ENCODE measurements around the gene TNFRSF8. TPM values are rescaled to one million over a fixed set of nuclear protein-coding genes. Genes with fewer than 3 reads are reported as not detected.

Gene TNFRSF8
- total and polyA plus RNA-seq, 9 of the 15 experiments (the other 6 are each of a cell fraction or from before 2014, with no cell fraction given): 3.5 to 38.4 (median 17.1) TPM

DNA sequence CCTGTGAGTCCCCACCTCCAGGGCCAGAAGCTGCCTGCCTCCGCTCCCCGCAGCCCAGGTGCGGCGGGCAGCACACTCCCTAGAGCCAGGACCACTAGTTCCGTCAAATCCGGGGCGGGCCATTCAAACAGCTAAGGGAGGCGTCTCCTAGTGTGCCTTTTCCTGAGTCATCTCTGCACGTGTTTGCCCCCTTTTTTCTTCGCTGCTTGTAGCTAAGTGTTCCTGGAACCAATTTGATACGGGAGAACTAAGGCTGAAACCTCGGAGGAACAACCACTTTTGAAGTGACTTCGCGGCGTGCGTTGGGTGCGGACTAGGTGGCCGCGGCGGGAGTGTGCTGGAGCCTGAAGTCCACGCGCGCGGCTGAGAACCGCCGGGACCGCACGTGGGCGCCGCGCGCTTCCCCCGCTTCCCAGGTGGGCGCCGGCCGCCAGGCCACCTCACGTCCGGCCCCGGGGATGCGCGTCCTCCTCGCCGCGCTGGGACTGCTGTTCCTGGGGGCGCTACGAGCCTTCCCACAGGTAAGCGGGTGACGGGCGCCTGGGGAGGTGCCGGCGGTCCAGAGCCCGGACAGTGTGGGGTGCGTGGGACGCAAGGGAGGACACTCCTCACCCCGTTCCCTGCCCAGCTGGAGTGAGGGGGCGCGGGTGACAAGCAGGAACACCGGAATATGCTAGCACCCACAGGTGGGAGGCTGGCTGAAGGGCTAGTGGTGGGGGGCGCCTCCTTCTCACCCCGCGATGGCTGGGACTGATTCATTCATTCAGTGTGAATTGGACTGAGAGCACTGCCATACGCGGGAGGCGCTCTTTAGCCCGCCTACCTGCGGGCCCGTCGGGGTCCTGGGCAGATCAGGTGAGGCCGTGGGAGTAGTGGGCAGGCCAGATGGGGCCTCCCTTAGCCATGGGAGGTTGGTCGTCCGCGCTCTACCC is at the start of gene TNFRSF8 (continued):
- TF ChIP-seq, protein P1, sequence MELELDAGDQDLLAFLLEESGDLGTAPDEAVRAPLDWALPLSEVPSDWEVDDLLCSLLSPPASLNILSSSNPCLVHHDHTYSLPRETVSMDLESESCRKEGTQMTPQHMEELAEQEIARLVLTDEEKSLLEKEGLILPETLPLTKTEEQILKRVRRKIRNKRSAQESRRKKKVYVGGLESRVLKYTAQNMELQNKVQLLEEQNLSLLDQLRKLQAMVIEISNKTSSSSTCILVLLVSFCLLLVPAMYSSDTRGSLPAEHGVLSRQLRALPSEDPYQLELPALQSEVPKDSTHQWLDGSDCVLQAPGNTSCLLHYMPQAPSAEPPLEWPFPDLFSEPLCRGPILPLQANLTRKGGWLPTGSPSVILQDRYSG (tag; conservative IDR thresholded peaks at IDR 0.05; ENCODE audit: low read depth): no peak
- TF ChIP-seq, protein P2, sequence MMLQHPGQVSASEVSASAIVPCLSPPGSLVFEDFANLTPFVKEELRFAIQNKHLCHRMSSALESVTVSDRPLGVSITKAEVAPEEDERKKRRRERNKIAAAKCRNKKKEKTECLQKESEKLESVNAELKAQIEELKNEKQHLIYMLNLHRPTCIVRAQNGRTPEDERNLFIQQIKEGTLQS (IDR thresholded peaks at IDR 0.05): peak; percentile 64
- TF ChIP-seq, protein P2 (CRISPR knock-in tag; conservative IDR thresholded peaks at IDR 0.05): peak; percentile 83; the same call in 1 of the 2 replicates
- no peak for TF ChIP-seq PHF21A (IDR thresholded peaks at IDR 0.05; ENCODE audit: borderline replicate concordance, low read depth)
- peak; percentile 98 for TF ChIP-seq NFE2 (IDR thresholded peaks at IDR 0.05; ENCODE audit: low read depth)
- TF ChIP-seq ZEB2 (IDR thresholded peaks at IDR 0.05): peak; percentile 45
- TF ChIP-seq MAFK (IDR thresholded peaks at IDR 0.05; ENCODE audit: low read length): peak; percentile 60; the same call in 1 of the 2 replicates
- peak; percentile 86 for TF ChIP-seq ARID4B (CRISPR knock-in tag; IDR thresholded peaks at IDR 0.05)
- TF ChIP-seq, protein P3, sequence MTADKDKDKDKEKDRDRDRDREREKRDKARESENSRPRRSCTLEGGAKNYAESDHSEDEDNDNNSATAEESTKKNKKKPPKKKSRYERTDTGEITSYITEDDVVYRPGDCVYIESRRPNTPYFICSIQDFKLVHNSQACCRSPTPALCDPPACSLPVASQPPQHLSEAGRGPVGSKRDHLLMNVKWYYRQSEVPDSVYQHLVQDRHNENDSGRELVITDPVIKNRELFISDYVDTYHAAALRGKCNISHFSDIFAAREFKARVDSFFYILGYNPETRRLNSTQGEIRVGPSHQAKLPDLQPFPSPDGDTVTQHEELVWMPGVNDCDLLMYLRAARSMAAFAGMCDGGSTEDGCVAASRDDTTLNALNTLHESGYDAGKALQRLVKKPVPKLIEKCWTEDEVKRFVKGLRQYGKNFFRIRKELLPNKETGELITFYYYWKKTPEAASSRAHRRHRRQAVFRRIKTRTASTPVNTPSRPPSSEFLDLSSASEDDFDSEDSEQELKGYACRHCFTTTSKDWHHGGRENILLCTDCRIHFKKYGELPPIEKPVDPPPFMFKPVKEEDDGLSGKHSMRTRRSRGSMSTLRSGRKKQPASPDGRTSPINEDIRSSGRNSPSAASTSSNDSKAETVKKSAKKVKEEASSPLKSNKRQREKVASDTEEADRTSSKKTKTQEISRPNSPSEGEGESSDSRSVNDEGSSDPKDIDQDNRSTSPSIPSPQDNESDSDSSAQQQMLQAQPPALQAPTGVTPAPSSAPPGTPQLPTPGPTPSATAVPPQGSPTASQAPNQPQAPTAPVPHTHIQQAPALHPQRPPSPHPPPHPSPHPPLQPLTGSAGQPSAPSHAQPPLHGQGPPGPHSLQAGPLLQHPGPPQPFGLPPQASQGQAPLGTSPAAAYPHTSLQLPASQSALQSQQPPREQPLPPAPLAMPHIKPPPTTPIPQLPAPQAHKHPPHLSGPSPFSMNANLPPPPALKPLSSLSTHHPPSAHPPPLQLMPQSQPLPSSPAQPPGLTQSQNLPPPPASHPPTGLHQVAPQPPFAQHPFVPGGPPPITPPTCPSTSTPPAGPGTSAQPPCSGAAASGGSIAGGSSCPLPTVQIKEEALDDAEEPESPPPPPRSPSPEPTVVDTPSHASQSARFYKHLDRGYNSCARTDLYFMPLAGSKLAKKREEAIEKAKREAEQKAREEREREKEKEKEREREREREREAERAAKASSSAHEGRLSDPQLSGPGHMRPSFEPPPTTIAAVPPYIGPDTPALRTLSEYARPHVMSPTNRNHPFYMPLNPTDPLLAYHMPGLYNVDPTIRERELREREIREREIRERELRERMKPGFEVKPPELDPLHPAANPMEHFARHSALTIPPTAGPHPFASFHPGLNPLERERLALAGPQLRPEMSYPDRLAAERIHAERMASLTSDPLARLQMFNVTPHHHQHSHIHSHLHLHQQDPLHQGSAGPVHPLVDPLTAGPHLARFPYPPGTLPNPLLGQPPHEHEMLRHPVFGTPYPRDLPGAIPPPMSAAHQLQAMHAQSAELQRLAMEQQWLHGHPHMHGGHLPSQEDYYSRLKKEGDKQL (CRISPR knock-in tag; IDR thresholded peaks at IDR 0.05; ENCODE audit: borderline replicate concordance): peak; percentile 97; the same call in 1 of the 2 replicates
- TF ChIP-seq ZNF778 (CRISPR knock-in tag; IDR thresholded peaks at IDR 0.05): no peak
- TF ChIP-seq NRF1 (conservative IDR thresholded peaks at IDR 0.05 in 1 of 2, IDR thresholded peaks at IDR 0.05 in 1 of 2): peak; percentile 22 to 42; a peak in 1 of 4 replicates
- TF ChIP-seq ZNF584 (CRISPR knock-in tag; IDR thresholded peaks at IDR 0.05; ENCODE audit: low read depth): no peak
- no peak for TF ChIP-seq HNRNPL (IDR thresholded peaks at IDR 0.05; ENCODE audit: low read depth, low read length)
- TF ChIP-seq ZNF75A (CRISPR knock-in tag; IDR thresholded peaks at IDR 0.05): no peak
- peak; percentile 88 for TF ChIP-seq MAFF (IDR thresholded peaks at IDR 0.05; ENCODE audit: low read length)
